Measurements from ENCODE around the gene NEB. TPM values are rescaled to one million over a fixed set of nuclear protein-coding genes. Genes with fewer than 3 reads are reported as not detected.

Gene NEB
- total RNA-seq, 1 experiment from 2014 or later, result 0.11 TPM

DNA sequence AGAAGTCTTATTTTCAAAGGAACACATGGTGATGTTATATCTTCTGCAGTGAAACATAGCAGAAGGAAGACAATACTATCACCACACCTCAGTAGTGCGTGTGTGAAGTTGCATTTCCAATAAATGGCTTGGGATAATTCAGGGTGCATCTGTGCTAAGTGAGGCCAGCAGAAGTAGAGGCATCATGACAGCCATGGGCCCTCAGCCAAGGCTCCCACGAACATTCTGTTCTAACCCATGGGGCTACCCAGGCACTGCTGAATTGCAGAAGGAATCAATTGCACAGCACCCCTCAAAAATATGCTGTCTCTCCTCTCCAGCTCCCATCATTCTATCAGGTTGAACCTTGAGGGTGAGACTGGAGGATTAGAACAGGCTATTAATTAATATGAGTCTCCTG, 185.1 kb downstream of the NEB start:
- no peak for ATAC-seq
- Histone ChIP-seq H3K27ac (ENCODE audit: low read length) (no peak overlapping the region), H3K36me3 (ENCODE audit: low read depth, low read length) (no peaks in the 10 kb centered on the region), H4K20me1 (ENCODE audit: low read length) (no peaks in the 10 kb centered on the region), H3K4me2 (ENCODE audit: low read length) (no peak overlapping the region), H3K4me1 (ENCODE audit: insufficient read depth, low read length) (no peaks in the 10 kb centered on the region), H3K79me2 (ENCODE audit: low read length) (no peaks in the 10 kb centered on the region), H3K4me3 (ENCODE audit: low read length) (no peak overlapping the region), H3F3A (ENCODE audit: low read length, unreplicated experiment) (no peaks in the 10 kb centered on the region), H3K9ac (ENCODE audit: low read length) (no peak overlapping the region), H3K27me3 (ENCODE audit: low read length) (peaks cover 4% of the 10 kb centered on the region; the same call in 1 of the 2 replicates), H2AFZ (ENCODE audit: low read length) (no peak overlapping the region), H3K9me3 (ENCODE audit: low read length) (no peaks in the 10 kb centered on the region), H3K9me2 (replicated peaks; ENCODE audit: low read length) (no peaks in the 10 kb centered on the region)
- POLR2A ChIA-PET (ENCODE audit: unreplicated experiment), result no interaction called here
- intact Hi-C loops (cut with micrococcal nuclease), result no loop called here
- no peak for DNase-seq
- BruUV-seq (replicated peaks), result no TSS peak
- CTCF ChIA-PET, result no interaction called here
- no peak for TF ChIP-seq EZH2 (IDR thresholded peaks at IDR 0.05; ENCODE audit: low read length, unreplicated experiment)
- no peak for TF ChIP-seq CTCF (conservative IDR thresholded peaks at IDR 0.05; ENCODE audit: low read depth, low read length)
- no peak for TF ChIP-seq EZH2phosphoT487 (IDR thresholded peaks at IDR 0.05; ENCODE audit: borderline replicate concordance, low read length)

- no peaks in the 10 kb centered on the region for H3K79me2 ChIP-seq (ENCODE audit: low read length)
- H3F3A ChIP-seq (ENCODE audit: low read length, unreplicated experiment), result no peaks in the 10 kb centered on the region
- no peaks in the 10 kb centered on the region for H3K36me3 ChIP-seq (ENCODE audit: low read depth, low read length)
- no peak for DNase-seq
- 0 out of 2 replicates have a peak, but pooled peaks cover 3% of the 10 kb centered on the region for H3K27me3 ChIP-seq (ENCODE audit: low read length)
- TF ChIP-seq CTCF (conservative IDR thresholded peaks at IDR 0.05; ENCODE audit: low read depth, low read length) (no peak), EZH2phosphoT487 (IDR thresholded peaks at IDR 0.05; ENCODE audit: borderline replicate concordance, low read length) (no peak), EZH2 (IDR thresholded peaks at IDR 0.05; ENCODE audit: low read length, unreplicated experiment) (no peak)
- ChIA-PET POLR2A (ENCODE audit: unreplicated experiment) (no interaction called here), CTCF (no interaction called here)
- no peaks in the 10 kb centered on the region for H3K4me1 ChIP-seq (ENCODE audit: insufficient read depth, low read length)
- BruUV-seq (replicated peaks), result no TSS peak
- no peak overlapping the region for H3K4me2 ChIP-seq (ENCODE audit: low read length)
- 0 out of 2 replicates have a peak, but pooled peaks cover 5% of the 10 kb centered on the region for H3K9me2 ChIP-seq (replicated peaks; ENCODE audit: low read length)
- H3K27ac ChIP-seq (ENCODE audit: low read length), result no peak overlapping the region
- H3K9me3 ChIP-seq (ENCODE audit: low read length), result no peaks in the 10 kb centered on the region
- no peak overlapping the region for H3K4me3 ChIP-seq (ENCODE audit: low read length)
- no peak for ATAC-seq
- no peak overlapping the region for H2AFZ ChIP-seq (ENCODE audit: low read length)
- H3K9ac ChIP-seq (ENCODE audit: low read length), result no peak overlapping the region
- intact Hi-C loops (cut with micrococcal nuclease), result no loop called here
- H4K20me1 ChIP-seq (ENCODE audit: low read length), result no peaks in the 10 kb centered on the region
Measured at GRCh38 chr2:151544449-151544848, 189.8 kb downstream of the NEB start.

- no peak overlapping the region for H2AFZ ChIP-seq (ENCODE audit: low read length)
- no peak overlapping the region for H3K4me2 ChIP-seq (ENCODE audit: low read length)
- ChIA-PET POLR2A (ENCODE audit: unreplicated experiment) (no interaction called here), CTCF (no interaction called here)
- 0 out of 2 replicates have a peak, but pooled peaks cover 5% of the 10 kb centered on the region for H3K9me2 ChIP-seq (replicated peaks; ENCODE audit: low read length)
- no peak overlapping the region for H3K9ac ChIP-seq (ENCODE audit: low read length)
- H3K27me3 ChIP-seq (ENCODE audit: low read length), result 0 out of 2 replicates have a peak, but pooled peaks cover 3% of the 10 kb centered on the region
- no peaks in the 10 kb centered on the region for H3K79me2 ChIP-seq (ENCODE audit: low read length)
- no TSS peak for BruUV-seq (replicated peaks)
- no peaks in the 10 kb centered on the region for H3F3A ChIP-seq (ENCODE audit: low read length, unreplicated experiment)
- DNase-seq (no peak), ATAC-seq (no peak)
- H3K36me3 ChIP-seq (ENCODE audit: low read depth, low read length), result no peaks in the 10 kb centered on the region
- no peak overlapping the region for H3K27ac ChIP-seq (ENCODE audit: low read length)
- no peaks in the 10 kb centered on the region for H3K9me3 ChIP-seq (ENCODE audit: low read length)
- no peak overlapping the region for H3K4me3 ChIP-seq (ENCODE audit: low read length)
- no peaks in the 10 kb centered on the region for H3K4me1 ChIP-seq (ENCODE audit: insufficient read depth, low read length)
- no peak for TF ChIP-seq CTCF (conservative IDR thresholded peaks at IDR 0.05; ENCODE audit: low read depth, low read length)
- TF ChIP-seq EZH2phosphoT487 (IDR thresholded peaks at IDR 0.05; ENCODE audit: borderline replicate concordance, low read length), result no peak
- no peak for TF ChIP-seq EZH2 (IDR thresholded peaks at IDR 0.05; ENCODE audit: low read length, unreplicated experiment)
- H4K20me1 ChIP-seq (ENCODE audit: low read length), result no peaks in the 10 kb centered on the region
- intact Hi-C loops (cut with micrococcal nuclease), result no loop called here
Measured at GRCh38 chr2:151543876-151544275, 190.4 kb downstream of the NEB start.
